Measurements from ENCODE around the gene RBM19.

GRCh38 chr12:113973109-113973904 lies 7.2 kb upstream of the RBM19 start:
- TF ChIP-seq CTCF (conservative IDR thresholded peaks at IDR 0.05 in 1 of 2, IDR thresholded peaks at IDR 0.05 in 1 of 2; ENCODE audit: low read depth in 1 of 2, low read length in 2 of 2) (no peak), EZH2 (IDR thresholded peaks at IDR 0.05; ENCODE audit: low read length, missing control alignments) (no peak)
